Measurements from ENCODE around the gene CADM1. TPM values are rescaled to one million over a fixed set of nuclear protein-coding genes. Genes with fewer than 3 reads are reported as not detected.

The CADM1 gene
- total RNA-seq, 1 experiment from 2014 or later: 0.79 TPM

- no peak for ATAC-seq
- no peaks in the 10 kb centered on the region for H3K79me2 ChIP-seq (ENCODE audit: insufficient read depth, low read length)
- TF ChIP-seq ELF1 (IDR thresholded peaks at IDR 0.05; ENCODE audit: borderline replicate concordance, low read depth) (no peak), CBX3 (IDR thresholded peaks at IDR 0.05; ENCODE audit: low read depth) (no peak), YY1 (IDR thresholded peaks at IDR 0.05; ENCODE audit: extremely low read depth, insufficient replicate concordance, low read depth, low read length) (no peak), SIN3A (IDR thresholded peaks at IDR 0.05; ENCODE audit: low read depth) (no peak), CEBPB (IDR thresholded peaks at IDR 0.05; ENCODE audit: low read depth) (no peak), POLR2A (IDR thresholded peaks at IDR 0.05; ENCODE audit: borderline replicate concordance, extremely low read depth, insufficient read depth, insufficient read length) (no peak), EZH2 (IDR thresholded peaks at IDR 0.05) (no peak), ZNF274 (IDR thresholded peaks at IDR 0.05; ENCODE audit: low read depth, low read length) (no peak), MAX (IDR thresholded peaks at IDR 0.05) (no peak), REST (IDR thresholded peaks at IDR 0.05; ENCODE audit: low read depth) (no peak), EZH2phosphoT487 (IDR thresholded peaks at IDR 0.05; ENCODE audit: borderline replicate concordance) (no peak), ATF3 (IDR thresholded peaks at IDR 0.05) (no peak)
Observed at GRCh38 chr11:115406404-115406803, 97.8 kb downstream of the CADM1 start.

More at GRCh38 chr11:115406404-115406803, 97.8 kb downstream of the CADM1 start:
- ChIA-PET POLR2A (no interaction called here), CTCF (no interaction called here), RAD21 (ENCODE audit: low non-redundant PET in 1 of 2, low total read pairs in 2 of 2, uncharacterized antibody in 2 of 2, unreplicated experiment in 2 of 2) (no interaction called here)
- Histone ChIP-seq H3K36me3 (ENCODE audit: control insufficient read depth in 1 of 2, insufficient read depth in 2 of 2, low read length in 2 of 2) (no peaks in the 10 kb centered on the region), H3K9me3 (ENCODE audit: control insufficient read depth in 1 of 2, insufficient read depth in 1 of 2, low read depth in 1 of 2, low read length in 2 of 2) (no peaks in the 10 kb centered on the region), H3K27ac (ENCODE audit: low read depth, low read length) (no peak overlapping the region), H3K4me2 (ENCODE audit: low read length) (no peak overlapping the region), H3K9ac (ENCODE audit: low read length) (no peak overlapping the region), H2AFZ (ENCODE audit: low read depth, low read length, poor library complexity, severe bottlenecking) (no peak overlapping the region), H3K9me2 (ENCODE audit: insufficient read depth) (no peaks in the 10 kb centered on the region), H4K20me1 (ENCODE audit: insufficient read depth) (no peaks in the 10 kb centered on the region), H3K27me3 (ENCODE audit: insufficient read depth, low read length) (no peaks in the 10 kb centered on the region), H3K4me1 (ENCODE audit: control insufficient read depth in 1 of 2, insufficient read depth in 2 of 2, low read length in 2 of 2) (no peaks in the 10 kb centered on the region), H3K4me3 (replicated peaks in 1 of 2; ENCODE audit: low read depth in 1 of 2, low read length in 2 of 2) (no peak overlapping the region)
- BruUV-seq (replicated peaks): no TSS peak
- no peak for DNase-seq (ENCODE audit: low read depth, low spot score)
- intact Hi-C loops (cut with micrococcal nuclease): no loop called here

Measured in HCT116 (cell line).